GM18951 (cell line): Measurements from ENCODE around the gene SLC6A7.

Experiments
- POLR2A ChIP-seq: IDR thresholded peaks from 4 replicates; pipeline ENCODE4 v1.6.1; 2011; ENCODE audit warnings: mild to moderate bottlenecking; ENCODE audit not compliant: insufficient read length, insufficient read depth; ENCODE audit errors: extremely low read depth
- in situ Hi-C: fragments of 300-500 bp; cut with MboI; formaldehyde crosslinking; loops from one replicate; pipeline ENCODE4 v1.12.0; 2022; ENCODE audit warnings: low sequenced_read_pairs, mixed read lengths, inconsistent platforms; ENCODE audit not compliant: unreplicated experiment

The SLC6A7 gene

DNA sequence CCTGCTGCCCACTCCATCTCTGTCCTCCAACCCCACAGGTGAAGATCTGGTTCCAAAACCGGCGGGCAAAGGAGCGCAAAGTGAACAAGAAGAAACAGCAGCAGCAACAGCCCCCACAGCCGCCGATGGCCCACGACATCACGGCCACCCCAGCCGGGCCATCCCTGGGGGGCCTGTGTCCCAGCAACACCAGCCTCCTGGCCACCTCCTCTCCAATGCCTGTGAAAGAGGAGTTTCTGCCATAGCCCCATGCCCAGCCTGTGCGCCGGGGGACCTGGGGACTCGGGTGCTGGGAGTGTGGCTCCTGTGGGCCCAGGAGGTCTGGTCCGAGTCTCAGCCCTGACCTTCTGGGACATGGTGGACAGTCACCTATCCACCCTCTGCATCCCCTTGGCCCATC is 6.4 kb upstream of the SLC6A7 start:
- no peak for TF ChIP-seq POLR2A
- in situ Hi-C loops: no loop called here

DNA sequence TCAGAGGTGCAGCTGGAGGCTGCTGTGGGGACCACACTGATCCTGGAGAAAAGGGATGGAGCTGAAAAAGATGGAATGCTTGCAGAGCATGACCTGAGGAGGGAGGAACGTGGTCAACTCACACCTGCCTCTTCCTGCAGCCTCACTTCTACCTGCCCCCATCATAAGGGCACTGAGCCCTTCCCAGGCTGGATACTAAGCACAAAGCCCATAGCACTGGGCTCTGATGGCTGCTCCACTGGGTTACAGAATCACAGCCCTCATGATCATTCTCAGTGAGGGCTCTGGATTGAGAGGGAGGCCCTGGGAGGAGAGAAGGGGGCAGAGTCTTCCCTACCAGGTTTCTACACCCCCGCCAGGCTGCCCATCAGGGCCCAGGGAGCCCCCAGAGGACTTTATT is 5.9 kb upstream of the SLC6A7 start:
- TF ChIP-seq POLR2A: no peak
- in situ Hi-C loops: no loop called here

GRCh38 chr5:150184990-150185912 is 4.6 kb upstream of the SLC6A7 start:
- in situ Hi-C loops: no loop called here
- TF ChIP-seq POLR2A: no peak

- in situ Hi-C loops: no loop called here
- TF ChIP-seq POLR2A: no peak
These were observed 3.7 kb upstream of the SLC6A7 start for GRCh38 chr5:150186137-150186536.

GRCh38 chr5:150186897-150187296 is 3.0 kb upstream of the SLC6A7 start:
- no peak for TF ChIP-seq POLR2A
- in situ Hi-C loops: no loop called here

- TF ChIP-seq POLR2A: no peak
- in situ Hi-C loops: no loop called here
These were observed 1.6 kb upstream of the SLC6A7 start for GRCh38 chr5:150188146-150188842.

- in situ Hi-C loops: no loop called here
These were observed 536 bp upstream of the SLC6A7 start for GRCh38 chr5:150189326-150189725.

GRCh38 chr5:150190503-150190979 is 679 bp downstream of the SLC6A7 start:
- in situ Hi-C loops: no loop called here
- no peak for TF ChIP-seq POLR2A

More at GRCh38 chr5:150189326-150189725, 536 bp upstream of the SLC6A7 start:
- TF ChIP-seq POLR2A: no peak

GRCh38 chr5:150190987-150191386 is 1.1 kb downstream of the SLC6A7 start:
- in situ Hi-C loops: no loop called here
- no peak for TF ChIP-seq POLR2A

- in situ Hi-C loops: no loop called here
- no peak for TF ChIP-seq POLR2A
These were observed 2.6 kb downstream of the SLC6A7 start for GRCh38 chr5:150192462-150192861.

- in situ Hi-C loops: no loop called here
- no peak for TF ChIP-seq POLR2A
These were observed 6.0 kb downstream of the SLC6A7 start for GRCh38 chr5:150195736-150196485.

GRCh38 chr5:150196514-150196913 is 6.7 kb downstream of the SLC6A7 start:
- in situ Hi-C loops: no loop called here
- TF ChIP-seq POLR2A: no peak

DNA sequence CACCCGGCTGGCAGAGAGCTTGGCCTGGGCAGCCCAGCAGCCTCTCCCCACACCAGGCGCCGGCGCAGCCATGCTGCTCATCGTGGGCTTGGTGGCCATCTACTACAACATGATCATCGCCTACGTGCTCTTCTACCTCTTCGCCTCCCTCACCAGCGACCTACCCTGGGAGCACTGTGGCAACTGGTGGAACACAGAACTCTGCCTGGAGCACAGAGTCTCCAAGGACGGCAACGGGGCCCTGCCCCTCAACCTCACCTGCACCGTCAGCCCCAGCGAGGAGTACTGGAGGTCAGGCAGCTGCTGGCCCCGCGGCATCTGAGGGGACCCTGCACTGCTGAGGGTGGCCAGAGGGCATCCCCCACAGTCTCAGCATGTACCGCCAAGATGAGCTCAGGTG is 7.1 kb downstream of the SLC6A7 start:
- in situ Hi-C loops: no loop called here
- TF ChIP-seq POLR2A: no peak
